ENCODE results near the gene OSBPL5. TPM values are rescaled to one million over a fixed set of nuclear protein-coding genes. Genes with fewer than 3 reads are reported as not detected.
"Not testable (repeated sequence)": the region's sequence is repeated elsewhere in the genome, so short reads cannot be mapped to it uniquely, and the experiment has no call there.

Gene OSBPL5
- total and polyA plus RNA-seq, 12 donors: 2.7 to 30.6 (median 20.7) TPM

- no peak overlapping the region for H3K27ac ChIP-seq
- no peak overlapping the region for H3K4me3 ChIP-seq
- no peak for DNase-seq
- WGBS, 4 donors: 81 to 93% (median 89%) methylated on average over 8 to 11 of the region's 11 CpGs
- TF ChIP-seq POLR2A (IDR thresholded peaks at IDR 0.05) (no peak), CTCF (IDR thresholded peaks at IDR 0.05) (no peak)
- no peaks in the 10 kb centered on the region for H3K9me3 ChIP-seq (replicated peaks in 1 of 3)
- no peaks in the 10 kb centered on the region for H3K4me1 ChIP-seq (replicated peaks in 1 of 2)
- no peaks in the 10 kb centered on the region for H3K27me3 ChIP-seq
- intact Hi-C loops (cut with DNase I): no loop called here
- no peaks in the 10 kb centered on the region for H3K36me3 ChIP-seq (replicated peaks in 1 of 2)
Observed at GRCh38 chr11:3077189-3077836, 87.8 kb downstream of the OSBPL5 start.

- no peaks in the 10 kb centered on the region for H3K27me3 ChIP-seq
- intact Hi-C loops (cut with DNase I): no loop called here
- no peaks in the 10 kb centered on the region for H3K9me3 ChIP-seq (replicated peaks in 1 of 3)
- H3K27ac ChIP-seq: no peak overlapping the region
- no peak overlapping the region for H3K4me3 ChIP-seq
- WGBS, 4 donors: 40 to 78% (median 75%) methylated on average over 1 to 8 of the region's 8 CpGs
- H3K36me3 ChIP-seq (replicated peaks in 1 of 2): no peaks in the 10 kb centered on the region
- TF ChIP-seq POLR2A (IDR thresholded peaks at IDR 0.05) (no peak), CTCF (IDR thresholded peaks at IDR 0.05) (no peak)
- DNase-seq: no peak
- no peaks in the 10 kb centered on the region for H3K4me1 ChIP-seq (replicated peaks in 1 of 2)
Observed at GRCh38 chr11:3074912-3075589, 90.1 kb downstream of the OSBPL5 start.

- Histone ChIP-seq H3K9me3 (replicated peaks in 1 of 3) (no peaks in the 10 kb centered on the region), H3K27me3 (no peaks in the 10 kb centered on the region), H3K4me3 (no peak overlapping the region), H3K36me3 (replicated peaks in 1 of 2) (no peaks in the 10 kb centered on the region), H3K27ac (no peak overlapping the region), H3K4me1 (replicated peaks in 1 of 2) (no peaks in the 10 kb centered on the region)
- intact Hi-C loops (cut with DNase I): no loop called here
- DNase-seq: no peak
- WGBS, 4 donors: 72 to 81% (median 74%) methylated on average over 3 of the region's 3 CpGs
- no peak for TF ChIP-seq CTCF (IDR thresholded peaks at IDR 0.05)
- TF ChIP-seq POLR2A (IDR thresholded peaks at IDR 0.05): no peak
Observed at GRCh38 chr11:3073029-3073435, 92.1 kb downstream of the OSBPL5 start.

GRCh38 chr11:3069425-3069824 is 95.7 kb downstream of the OSBPL5 start:
- intact Hi-C loops (cut with DNase I): no loop called here

GRCh38 chr11:3066308-3066707 is 98.8 kb downstream of the OSBPL5 start:
- DNase-seq; H3K36me3 ChIP-seq (replicated peaks in 1 of 2); H3K4me3 ChIP-seq; H3K4me1 ChIP-seq (replicated peaks in 1 of 2); H3K27ac ChIP-seq; H3K27me3 ChIP-seq; H3K9me3 ChIP-seq (replicated peaks in 1 of 3); intact Hi-C loops (cut with DNase I): not testable (repeated sequence)
- 71 to 94% (median 94%) methylated on average over 3 of the region's 3 CpGs for WGBS, 4 donors

More at GRCh38 chr11:3069425-3069824, 95.7 kb downstream of the OSBPL5 start:
- no peaks in the 10 kb centered on the region for H3K27me3 ChIP-seq
- no peak for TF ChIP-seq POLR2A (IDR thresholded peaks at IDR 0.05)
- TF ChIP-seq CTCF (IDR thresholded peaks at IDR 0.05): no peak
- no peaks in the 10 kb centered on the region for H3K4me1 ChIP-seq (replicated peaks in 1 of 2)
- no peak overlapping the region for H3K27ac ChIP-seq
- no peak overlapping the region for H3K4me3 ChIP-seq
- WGBS, 4 donors: 78 to 86% (median 83%) methylated on average over 7 to 8 of the region's 8 CpGs
- H3K9me3 ChIP-seq (replicated peaks in 1 of 3): no peaks in the 10 kb centered on the region
- H3K36me3 ChIP-seq (replicated peaks in 1 of 2): no peaks in the 10 kb centered on the region
- DNase-seq: no peak

GRCh38 chr11:3064709-3065108 is 100.4 kb downstream of the OSBPL5 start:
- H3K27me3 ChIP-seq; H3K4me3 ChIP-seq; H3K27ac ChIP-seq; DNase-seq; H3K9me3 ChIP-seq (replicated peaks in 1 of 3); H3K4me1 ChIP-seq (replicated peaks in 1 of 2); intact Hi-C loops (cut with DNase I); H3K36me3 ChIP-seq (replicated peaks in 1 of 2): not testable (repeated sequence)
- 79 to 86% (median 85%) methylated on average over 6 of the region's 6 CpGs for WGBS, 4 donors

- H3K36me3 ChIP-seq (replicated peaks in 1 of 2); H3K4me3 ChIP-seq; H3K4me1 ChIP-seq (replicated peaks in 1 of 2); H3K9me3 ChIP-seq (replicated peaks in 1 of 3); intact Hi-C loops (cut with DNase I); H3K27ac ChIP-seq; DNase-seq; H3K27me3 ChIP-seq: not testable (repeated sequence)
- 66 to 78% (median 74%) methylated on average over 8 of the region's 8 CpGs for WGBS, 4 donors
Observed at GRCh38 chr11:3063876-3064275, 101.2 kb downstream of the OSBPL5 start.
